HEK293 (cell line): Measurements from ENCODE around the gene DACT1.

ENCODE experiments used
- CTCF ChIA-PET: fragments of 350-600 bp; formaldehyde crosslinking; extraction: SDS; loops from one replicate; lab custom pipeline; 2021; ENCODE audit warnings: antibody characterized with exemption; lab: Yijun Ruan, JAX
- POLR2A ChIA-PET: fragments of 300-600 bp; formaldehyde crosslinking; extraction: SDS; loops from one replicate; lab custom pipeline; 2020; ENCODE audit warnings: antibody characterized with exemption, inconsistent platforms; lab: Yijun Ruan, JAX
- H3K27ac ChIP-seq: fragments of 200-500 bp; sonication (Bioruptor generic); 2 replicates; pipeline ENCODE4 v1.5.1; 2014; ENCODE audit warnings: low read depth, low read length, control low read depth, inconsistent platforms; ENCODE audit errors: extremely low read depth
- H3K36me3 ChIP-seq, 2 experiments: fragments of 200-500 bp in 1 of 2; sonication (Bioruptor generic) in 1 of 2; 1 replicate in 1 of 2; 2 replicates in 1 of 2; pipeline ENCODE4 v1.5.1; 2014 to 2017; ENCODE audit warnings: inconsistent platforms in 2 of 2, low read length in 2 of 2; ENCODE audit not compliant: control insufficient read depth in 2 of 2, insufficient read depth in 1 of 2
- H3K4me1 ChIP-seq: fragments of 200-500 bp; sonication (Bioruptor generic); 2 replicates; pipeline ENCODE4 v1.5.1; 2014; ENCODE audit warnings: mild to moderate bottlenecking, low read length, inconsistent platforms; ENCODE audit not compliant: control insufficient read depth, insufficient read depth
- H3K4me3 ChIP-seq: 2 replicates; pipeline ENCODE4 v1.5.1; 2011; ENCODE audit warnings: low read depth, mild to moderate bottlenecking, control low read depth, low read length, moderate library complexity
- H3K9me3 ChIP-seq: fragments of 200-500 bp; sonication (Bioruptor generic); 2 replicates; pipeline ENCODE4 v1.5.1; 2014; ENCODE audit warnings: low read depth, low read length, inconsistent platforms; ENCODE audit not compliant: control insufficient read depth, insufficient read depth
- AEBP2 ChIP-seq: fragments of 450-650 bp; formaldehyde crosslinking; IDR thresholded peaks from 2 replicates; pipeline ENCODE4 v1.5.1; 2016; ENCODE audit warnings: missing biosample characterization, missing genetic modification characterization, borderline replicate concordance
- BCL6B ChIP-seq: fragments of 450-650 bp; formaldehyde crosslinking; IDR thresholded peaks from 2 replicates; pipeline ENCODE4 v1.5.1; 2017; ENCODE audit warnings: missing biosample characterization, missing genetic modification characterization
- CTCF ChIP-seq: fragments of 450-650 bp; formaldehyde crosslinking; IDR thresholded peaks from 2 replicates; pipeline ENCODE4 v1.5.1; 2016; ENCODE audit warnings: missing biosample characterization, missing genetic modification characterization
- GLI4 ChIP-seq: fragments of 450-650 bp; formaldehyde crosslinking; IDR thresholded peaks from 2 replicates; pipeline ENCODE4 v1.5.1; 2016; ENCODE audit warnings: missing biosample characterization, missing genetic modification characterization
- KLF17 ChIP-seq: fragments of 450-650 bp; formaldehyde crosslinking; IDR thresholded peaks from 2 replicates; pipeline ENCODE4 v1.5.1; 2016; ENCODE audit warnings: missing biosample characterization, missing genetic modification characterization
- KLF8 ChIP-seq: fragments of 450-650 bp; formaldehyde crosslinking; IDR thresholded peaks from 2 replicates; pipeline ENCODE4 v1.5.1; 2016; ENCODE audit warnings: missing biosample characterization, missing genetic modification characterization
- MZF1 ChIP-seq: fragments of 450-650 bp; formaldehyde crosslinking; IDR thresholded peaks from 2 replicates; pipeline ENCODE4 v1.5.1; 2017; ENCODE audit warnings: missing biosample characterization, missing genetic modification characterization, borderline replicate concordance
- SP7 ChIP-seq: fragments of 450-650 bp; formaldehyde crosslinking; IDR thresholded peaks from 2 replicates; pipeline ENCODE4 v1.5.1; 2016; ENCODE audit warnings: missing biosample characterization, missing genetic modification characterization
- YY1 ChIP-seq: fragments of 450-650 bp; formaldehyde crosslinking; IDR thresholded peaks from 2 replicates; pipeline ENCODE4 v1.5.1; 2018; ENCODE audit warnings: missing biosample characterization, missing genetic modification characterization
- ZBTB7A ChIP-seq: fragments of 450-650 bp; formaldehyde crosslinking; IDR thresholded peaks from 2 replicates; pipeline ENCODE4 v1.5.1; 2016; ENCODE audit warnings: low read depth, missing biosample characterization, missing genetic modification characterization
- ZFP37 ChIP-seq: fragments of 450-650 bp; formaldehyde crosslinking; IDR thresholded peaks from 2 replicates; pipeline ENCODE4 v1.5.1; 2016; ENCODE audit warnings: missing biosample characterization, missing genetic modification characterization
- ZNF121 ChIP-seq: fragments of 450-650 bp; formaldehyde crosslinking; IDR thresholded peaks from 2 replicates; pipeline ENCODE4 v1.5.1; 2016; ENCODE audit warnings: missing biosample characterization, missing genetic modification characterization
- ZNF23 ChIP-seq: fragments of 450-650 bp; formaldehyde crosslinking; IDR thresholded peaks from 2 replicates; pipeline ENCODE4 v1.5.1; 2016; ENCODE audit warnings: missing biosample characterization, missing genetic modification characterization, borderline replicate concordance
- ZNF248 ChIP-seq: fragments of 450-650 bp; formaldehyde crosslinking; IDR thresholded peaks from 2 replicates; pipeline ENCODE4 v1.5.1; 2017; ENCODE audit warnings: missing biosample characterization, missing genetic modification characterization
- ZNF266 ChIP-seq: fragments of 450-650 bp; formaldehyde crosslinking; IDR thresholded peaks from 2 replicates; pipeline ENCODE4 v1.5.1; 2016; ENCODE audit warnings: missing biosample characterization, missing genetic modification characterization, low read depth
- ZNF324 ChIP-seq: fragments of 450-650 bp; formaldehyde crosslinking; IDR thresholded peaks from 2 replicates; pipeline ENCODE4 v1.5.1; 2016; ENCODE audit warnings: missing biosample characterization, missing genetic modification characterization
- ZNF335 ChIP-seq: fragments of 450-650 bp; formaldehyde crosslinking; conservative IDR thresholded peaks from 2 replicates; pipeline ENCODE4 v1.5.1; 2016; ENCODE audit warnings: missing biosample characterization, missing genetic modification characterization
- ZNF350 ChIP-seq: fragments of 450-650 bp; formaldehyde crosslinking; IDR thresholded peaks from 2 replicates; pipeline ENCODE4 v1.5.0; 2017; ENCODE audit warnings: missing biosample characterization, mild to moderate bottlenecking, missing genetic modification characterization
- ZNF362 ChIP-seq: fragments of 450-650 bp; formaldehyde crosslinking; IDR thresholded peaks from 2 replicates; pipeline ENCODE4 v1.5.1; 2016; ENCODE audit warnings: missing biosample characterization, missing genetic modification characterization
- ZNF391 ChIP-seq: fragments of 450-650 bp; formaldehyde crosslinking; IDR thresholded peaks from 2 replicates; pipeline ENCODE4 v1.5.1; 2016; ENCODE audit warnings: low read depth, missing biosample characterization, missing genetic modification characterization, borderline replicate concordance
- ZNF394 ChIP-seq: fragments of 450-650 bp; formaldehyde crosslinking; IDR thresholded peaks from 2 replicates; pipeline ENCODE4 v1.5.1; 2016; ENCODE audit warnings: missing biosample characterization, missing genetic modification characterization, mild to moderate bottlenecking, moderate library complexity, borderline replicate concordance
- ZNF423 ChIP-seq: fragments of 450-650 bp; formaldehyde crosslinking; IDR thresholded peaks from 2 replicates; pipeline ENCODE4 v1.5.1; 2016; ENCODE audit warnings: missing biosample characterization, missing genetic modification characterization
- ZNF510 ChIP-seq: fragments of 450-650 bp; formaldehyde crosslinking; IDR thresholded peaks from 2 replicates; pipeline ENCODE4 v1.5.1; 2018; ENCODE audit warnings: mild to moderate bottlenecking, missing genetic modification characterization, missing biosample characterization; ENCODE audit not compliant: insufficient replicate concordance
- ZNF521 ChIP-seq: fragments of 450-650 bp; formaldehyde crosslinking; IDR thresholded peaks from 2 replicates; pipeline ENCODE4 v1.5.1; 2017; ENCODE audit warnings: missing biosample characterization, mild to moderate bottlenecking, missing genetic modification characterization
- ZNF549 ChIP-seq: fragments of 450-650 bp; IDR thresholded peaks from 2 replicates; pipeline ENCODE4 v1.5.1; 2018; ENCODE audit warnings: missing biosample characterization, missing genetic modification characterization, mild to moderate bottlenecking, inconsistent platforms, moderate library complexity
- ZNF692 ChIP-seq: fragments of 450-650 bp; formaldehyde crosslinking; IDR thresholded peaks from 2 replicates; pipeline ENCODE4 v1.5.1; 2016; ENCODE audit warnings: missing biosample characterization, missing genetic modification characterization

The DACT1 gene

GRCh38 chr14:58673722-58674121 is 36.0 kb downstream of the DACT1 start:
- CTCF ChIA-PET: no interaction called here
- Histone ChIP-seq H3K4me1 (peaks cover 17% of the 10 kb centered on the region), H3K36me3 (no peaks in the 10 kb centered on the region), H3K27ac (no peak overlapping the region), H3K9me3 (no peaks in the 10 kb centered on the region), H3K4me3 (no peak overlapping the region)
- TF ChIP-seq BCL6B (tag by site-specific recombination): no peak
- TF ChIP-seq ZNF335 (tag by site-specific recombination): no peak
- no peak for TF ChIP-seq ZNF350 (tag by site-specific recombination)
- no peak for TF ChIP-seq ZNF248 (tag by site-specific recombination)
- TF ChIP-seq KLF8 (tag by site-specific recombination): no peak
- no peak for TF ChIP-seq CTCF (tag by site-specific recombination)
- no peak for TF ChIP-seq AEBP2 (tag by site-specific recombination)
- POLR2A ChIA-PET: interaction anchor here (0.5 kb wide), 1 partner anchor 72 kb away, joined by 3 read pairs; no protein-coding TSS in a partner anchor

GRCh38 chr14:58677001-58677400 is 39.2 kb downstream of the DACT1 start:
- H3K27ac ChIP-seq: no peak overlapping the region
- POLR2A ChIA-PET: interaction anchor here (0.6 kb wide), 1 partner anchor 325 kb away, joined by 7 read pairs; no protein-coding TSS in a partner anchor
- CTCF ChIA-PET: interaction anchor here (0.5 to 0.7 kb wide), 2 partner anchors 9 to 36 kb away, joined by 3 to 4 read pairs; no protein-coding TSS in a partner anchor

More at GRCh38 chr14:58677001-58677400, 39.2 kb downstream of the DACT1 start:
- peaks cover 3% of the 10 kb centered on the region; the same call in 1 of the 2 replicates for H3K4me1 ChIP-seq
- H3K36me3 ChIP-seq: no peaks in the 10 kb centered on the region
- H3K4me3 ChIP-seq: no peak overlapping the region
- TF ChIP-seq ZNF121 (tag by site-specific recombination): no peak
- no peak for TF ChIP-seq YY1 (tag by site-specific recombination)
- TF ChIP-seq ZNF394: no peak
- TF ChIP-seq ZNF362: no peak
- no peak for TF ChIP-seq MZF1
- TF ChIP-seq SP7 (tag by site-specific recombination): no peak
- TF ChIP-seq ZNF549: no peak
- no peak for TF ChIP-seq ZNF391 (tag by site-specific recombination)
- TF ChIP-seq ZNF23: no peak
- TF ChIP-seq ZFP37 (tag by site-specific recombination): no peak
- TF ChIP-seq ZNF521: no peak
- TF ChIP-seq ZNF266: no peak
- TF ChIP-seq ZNF692 (tag by site-specific recombination): no peak
- TF ChIP-seq ZNF510 (tag by site-specific recombination): no peak
- TF ChIP-seq GLI4: no peak
- TF ChIP-seq ZNF324 (tag by site-specific recombination): no peak
- TF ChIP-seq KLF17 (tag by site-specific recombination): no peak
- TF ChIP-seq ZBTB7A: no peak
- no peak for TF ChIP-seq ZNF423 (tag by site-specific recombination)
- TF ChIP-seq, all 188 proteins: peak for 0
- H3K9me3 ChIP-seq: no peaks in the 10 kb centered on the region
